Activated naive CD4-positive, alpha-beta T cell treated with anti-CD3 and anti-CD28 coated beads, Interleukin-2, amount 10 ng/mL, durations not matched to agents 7 days and 5 days (primary cell): ENCODE data around the gene SPECC1.
"Not testable (repeated sequence)": the region's sequence is repeated elsewhere in the genome, so short reads cannot be mapped to it uniquely, and the experiment has no call there.

Source experiments
- CTCF ChIA-PET: fragments of 350-600 bp; sonication (Branson Sonifier 250); formaldehyde crosslinking; loops from one replicate; lab custom pipeline; 2021; ENCODE audit warnings: antibody characterized with exemption; lab: Charles Lee
- DNase-seq: peaks from one replicate; pipeline ENCODE4 v3.0.0-alpha.2; 2020
- H3K27ac Mint-ChIP-seq: one replicate; pipeline ENCODE4 v1.8.0; 2021; ENCODE audit warnings: mild to moderate bottlenecking, moderate library complexity, mixed read lengths
- H3K27me3 Mint-ChIP-seq: one replicate; pipeline ENCODE4 v1.8.0; 2021; ENCODE audit warnings: mild to moderate bottlenecking, mixed read lengths
- H3K36me3 Mint-ChIP-seq: one replicate; pipeline ENCODE4 v1.8.0; 2021; ENCODE audit warnings: mixed read lengths
- H3K4me1 Mint-ChIP-seq: one replicate; pipeline ENCODE4 v1.8.0; 2021; ENCODE audit warnings: mixed read lengths
- H3K4me3 Mint-ChIP-seq: one replicate; pipeline ENCODE4 v1.8.0; 2021; ENCODE audit warnings: mild to moderate bottlenecking, moderate library complexity, mixed read lengths
- H3K9me3 Mint-ChIP-seq: one replicate; pipeline ENCODE4 v1.8.0; 2021; ENCODE audit warnings: mixed read lengths

The SPECC1 gene

DNA sequence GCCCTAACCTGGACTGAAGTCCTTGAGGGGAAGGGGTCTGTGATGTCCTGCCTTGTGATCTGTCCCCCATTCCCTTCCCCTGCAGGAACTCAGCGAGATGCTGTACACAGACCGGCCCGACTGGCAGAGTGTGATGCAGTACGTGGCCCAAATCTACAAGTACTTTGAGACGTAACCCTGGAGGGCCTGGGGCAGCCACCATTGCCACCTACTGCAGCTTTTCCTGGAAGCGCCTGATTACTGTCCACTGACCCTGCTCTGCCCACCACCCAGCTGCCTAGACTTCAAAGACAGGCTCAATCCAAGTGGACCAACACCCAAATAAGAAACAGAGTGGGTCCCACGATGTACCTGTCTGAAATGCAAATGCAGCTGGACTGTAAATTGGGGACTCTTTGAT lies 304.7 kb downstream of the SPECC1 start:
- no peak overlapping the region for H3K27ac Mint-ChIP-seq
- DNase-seq, result no peak
- H3K9me3 Mint-ChIP-seq, result peaks cover 2% of the 10 kb centered on the region
- H3K36me3 Mint-ChIP-seq, result peaks cover 3% of the 10 kb centered on the region
- H3K4me1 Mint-ChIP-seq, result no peaks in the 10 kb centered on the region
- CTCF ChIA-PET, result no interaction called here
- H3K27me3 Mint-ChIP-seq, result peaks cover 3% of the 10 kb centered on the region
- H3K4me3 Mint-ChIP-seq, result no peak overlapping the region

DNA sequence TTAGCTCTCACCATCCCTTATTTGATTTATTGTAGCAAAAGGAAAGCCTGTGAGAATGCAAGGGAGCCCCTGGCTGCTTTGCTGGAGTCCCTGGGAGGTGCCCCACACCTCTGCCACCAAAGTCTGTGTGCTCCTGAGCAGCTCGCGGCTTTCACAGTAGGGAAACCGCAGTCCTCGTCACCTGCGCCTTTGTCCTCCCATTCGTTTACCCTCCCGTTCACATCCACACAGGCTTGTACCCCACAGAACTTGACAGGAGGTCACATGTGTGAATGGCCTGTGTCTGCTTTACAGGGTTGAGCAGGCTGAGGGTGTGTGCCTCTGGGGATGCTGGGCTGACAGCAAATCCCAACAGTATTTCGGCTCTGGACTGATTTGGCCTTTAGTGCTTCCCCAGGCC lies 305.7 kb downstream of the SPECC1 start:
- CTCF ChIA-PET, result interaction anchor here (3.9 kb wide), 1 partner anchor 88 kb away, joined by 31 read pairs; no protein-coding TSS in a partner anchor
- DNase-seq, result no peak
- Mint-ChIP-seq H3K27me3 (peaks cover 5% of the 10 kb centered on the region), H3K36me3 (peaks cover 2% of the 10 kb centered on the region), H3K4me3 (no peak overlapping the region), H3K9me3 (no peaks in the 10 kb centered on the region), H3K4me1 (no peaks in the 10 kb centered on the region), H3K27ac (no peak overlapping the region)

DNA sequence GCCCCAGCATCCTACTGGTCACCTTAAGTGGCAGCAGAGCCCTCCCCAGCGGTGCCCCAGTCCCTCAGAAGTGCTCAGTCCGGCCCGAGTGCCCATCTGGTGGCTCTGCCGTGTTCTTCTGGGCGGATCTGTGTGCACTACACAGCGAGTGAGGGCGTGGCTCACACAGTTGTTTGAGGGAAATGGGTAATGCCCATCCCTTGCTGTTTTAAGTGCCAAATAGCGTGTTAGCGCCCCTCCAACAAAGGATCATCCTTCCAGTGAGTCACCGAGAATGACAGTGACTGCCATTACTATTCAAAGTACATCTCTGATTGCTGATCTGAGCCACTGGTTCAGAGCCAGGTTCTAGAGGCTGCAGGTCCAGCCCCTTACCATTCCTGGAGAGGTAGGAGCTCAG lies 306.2 kb downstream of the SPECC1 start:
- peaks cover 2% of the 10 kb centered on the region for H3K4me1 Mint-ChIP-seq
- CTCF ChIA-PET, result interaction anchor here (3.9 kb wide), 1 partner anchor 89 kb away, joined by 31 read pairs; no protein-coding TSS in a partner anchor

DNA sequence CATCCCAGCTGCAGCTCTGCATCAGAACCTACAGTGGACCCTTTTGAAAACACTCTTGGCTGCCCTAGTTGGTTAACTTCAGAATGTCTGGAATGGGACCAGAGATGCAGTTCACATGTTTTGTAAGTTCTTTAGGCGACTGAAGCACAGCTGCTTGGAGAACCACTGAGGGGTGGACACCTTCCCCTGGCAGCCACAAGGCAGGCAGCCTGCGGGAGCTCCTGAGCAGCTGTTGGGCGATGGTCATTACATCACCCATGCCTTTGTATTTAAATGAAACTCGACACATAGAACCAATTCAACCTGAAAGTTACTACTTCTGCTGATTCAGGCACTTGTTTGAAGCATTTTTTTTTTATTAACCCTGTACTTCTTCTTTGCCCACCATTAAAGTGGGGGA lies 306.7 kb downstream of the SPECC1 start:
- DNase-seq, result no peak
- CTCF ChIA-PET, result interaction anchor here (3.9 kb wide), 1 partner anchor 89 kb away, joined by 31 read pairs; no protein-coding TSS in a partner anchor
- H3K27me3 Mint-ChIP-seq, result peaks cover 9% of the 10 kb centered on the region
- peaks cover 2% of the 10 kb centered on the region for H3K36me3 Mint-ChIP-seq
- no peaks in the 10 kb centered on the region for H3K9me3 Mint-ChIP-seq
- peaks cover 4% of the 10 kb centered on the region for H3K4me1 Mint-ChIP-seq
- H3K4me3 Mint-ChIP-seq, result no peak overlapping the region
- H3K27ac Mint-ChIP-seq, result no peak overlapping the region

More for the DNA sequence above, 306.2 kb downstream of the SPECC1 start:
- no peak for DNase-seq
- Mint-ChIP-seq H3K27ac (no peak overlapping the region), H3K4me3 (no peak overlapping the region), H3K27me3 (peaks cover 7% of the 10 kb centered on the region), H3K9me3 (no peaks in the 10 kb centered on the region), H3K36me3 (peaks cover 2% of the 10 kb centered on the region)

DNA sequence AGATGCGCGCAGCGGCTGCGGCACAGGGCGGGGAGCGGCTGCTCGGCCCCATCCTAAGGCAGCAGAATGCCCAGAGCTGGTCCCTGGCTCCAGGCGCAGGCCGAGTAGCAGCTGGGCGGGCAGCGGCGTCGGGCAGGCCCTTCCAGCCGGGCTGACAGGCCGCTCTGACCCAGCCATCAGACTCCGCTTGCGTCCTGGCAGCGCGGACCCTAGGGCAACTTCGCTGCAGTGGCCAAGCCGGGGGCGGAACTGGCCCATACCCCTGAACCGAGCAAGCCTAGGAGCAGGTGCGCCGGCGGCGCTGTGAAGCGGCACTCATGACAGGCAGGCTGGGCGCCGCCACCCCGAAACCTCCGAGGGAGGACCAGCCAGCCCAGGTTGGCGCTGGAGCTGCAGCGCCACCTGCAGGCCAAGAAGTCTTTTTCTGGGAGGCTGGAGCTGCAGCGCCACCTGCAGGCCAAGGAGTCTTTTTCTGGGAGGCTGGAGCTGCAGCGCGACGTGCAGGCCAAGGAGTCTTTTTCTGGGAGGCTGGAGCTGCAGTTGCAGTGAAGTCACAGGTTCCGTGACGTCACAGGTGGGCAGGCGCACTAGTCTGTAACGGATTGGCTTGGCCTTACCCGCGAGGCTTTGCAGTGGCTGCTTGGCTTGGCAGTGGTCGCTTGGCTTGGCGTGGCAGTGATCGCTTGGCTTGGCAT lies 311.5 kb downstream of the SPECC1 start:
- not testable (repeated sequence) for H3K4me3 Mint-ChIP-seq

DNA sequence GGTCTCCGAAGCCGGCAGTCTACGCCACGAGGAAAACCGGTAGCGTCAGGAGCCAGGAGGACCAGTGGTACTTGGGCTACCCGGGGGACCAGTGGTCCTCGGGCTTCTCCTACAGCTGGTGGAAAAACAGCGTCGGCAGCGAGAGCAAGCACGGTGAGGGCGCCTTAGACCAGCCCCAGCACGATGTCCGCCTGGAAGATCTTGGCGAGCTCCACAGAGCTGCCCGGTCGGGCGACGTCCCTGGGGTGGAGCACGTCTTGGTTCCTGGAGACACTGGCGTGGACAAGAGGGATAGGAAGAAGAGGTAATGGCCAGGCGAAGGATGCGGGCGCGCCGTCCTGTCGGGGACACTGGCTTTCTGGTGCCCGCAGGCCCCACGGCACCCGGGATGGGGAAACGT lies 312.2 kb downstream of the SPECC1 start:
- CTCF ChIA-PET, result interaction anchor here (0.7 to 2.3 kb wide), 6 partner anchors 46 to 201 kb away, joined by 3 to 36 read pairs (median 7); no protein-coding TSS in a partner anchor
- H3K36me3 Mint-ChIP-seq, DNase-seq, H3K27ac Mint-ChIP-seq, H3K9me3 Mint-ChIP-seq, H3K4me3 Mint-ChIP-seq, H3K4me1 Mint-ChIP-seq: not testable (repeated sequence)
- H3K27me3 Mint-ChIP-seq, result peaks cover 17% of the 10 kb centered on the region

More for the DNA sequence above, 311.5 kb downstream of the SPECC1 start:
- not testable (repeated sequence) for H3K27ac Mint-ChIP-seq, H3K36me3 Mint-ChIP-seq, H3K4me1 Mint-ChIP-seq, H3K9me3 Mint-ChIP-seq
- H3K27me3 Mint-ChIP-seq, result peaks cover 17% of the 10 kb centered on the region
- peak; percentile 86 for DNase-seq
- CTCF ChIA-PET, result interaction anchor here (0.6 to 2.3 kb wide), 7 partner anchors 46 to 200 kb away, joined by 3 to 36 read pairs (median 5); no protein-coding TSS in a partner anchor

DNA sequence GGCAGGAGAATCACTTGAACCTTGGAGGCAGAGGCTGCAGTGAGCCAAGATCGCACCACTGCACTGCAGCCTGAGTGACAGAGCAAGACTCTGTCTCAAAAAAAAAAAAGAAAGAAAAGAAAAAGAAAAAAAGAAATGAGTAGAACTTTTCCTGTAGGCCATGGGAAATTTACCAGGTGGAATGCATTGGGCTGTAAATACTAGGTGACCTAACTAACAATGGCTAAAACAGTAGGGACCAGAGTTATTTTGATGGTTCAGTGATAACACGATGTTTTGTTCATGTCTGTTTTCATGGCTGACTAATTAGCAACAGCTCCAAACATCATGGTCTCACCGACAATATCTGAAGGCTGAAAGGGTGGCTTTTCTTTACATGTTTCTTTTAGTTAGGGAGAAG lies 318.6 kb downstream of the SPECC1 start:
- H3K9me3 Mint-ChIP-seq, DNase-seq, H3K4me1 Mint-ChIP-seq, H3K36me3 Mint-ChIP-seq, CTCF ChIA-PET, H3K27me3 Mint-ChIP-seq, H3K4me3 Mint-ChIP-seq: not testable (repeated sequence)
- peak overlapping the region; percentile 52 for H3K27ac Mint-ChIP-seq

DNA sequence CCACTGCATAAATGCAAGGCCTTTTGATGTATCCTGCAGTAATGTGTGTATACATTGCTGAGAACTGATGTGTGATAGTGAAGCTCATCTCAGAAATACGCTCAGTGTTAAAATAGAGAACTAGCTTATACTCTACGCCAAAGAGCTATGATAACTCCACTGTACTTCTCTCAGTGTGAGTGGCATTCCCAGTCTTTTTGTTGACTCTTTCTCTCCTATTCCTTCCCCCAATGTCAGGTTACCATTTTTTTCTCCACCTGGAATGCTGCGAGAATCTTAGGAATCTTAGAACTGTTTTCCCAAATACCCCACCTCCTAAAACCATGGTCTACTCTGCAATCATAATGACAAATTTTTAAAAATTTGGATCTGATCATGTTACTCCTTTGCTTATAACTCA lies 342.2 kb downstream of the SPECC1 start:
- DNase-seq, H3K4me1 Mint-ChIP-seq, H3K27ac Mint-ChIP-seq, CTCF ChIA-PET, H3K9me3 Mint-ChIP-seq, H3K27me3 Mint-ChIP-seq, H3K4me3 Mint-ChIP-seq, H3K36me3 Mint-ChIP-seq: not testable (repeated sequence)

DNA sequence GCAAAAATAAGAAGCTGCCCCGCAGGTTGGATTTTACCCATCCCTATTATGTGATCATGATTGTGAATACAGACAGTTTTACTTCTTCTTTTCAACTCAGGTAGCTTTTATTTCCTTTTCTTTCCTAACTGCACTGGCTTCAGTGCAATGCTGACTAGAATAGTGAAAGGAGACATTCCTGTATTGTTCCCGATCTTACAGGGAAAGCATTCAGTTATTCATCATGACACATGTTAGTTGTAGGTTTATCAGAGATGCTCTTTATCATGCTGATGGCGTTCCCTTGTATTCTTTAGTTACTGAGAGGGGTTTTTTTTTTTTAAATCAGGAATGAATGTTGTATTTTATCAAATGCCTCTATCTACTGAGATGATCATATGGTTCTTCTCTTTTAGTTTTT lies 343.4 kb downstream of the SPECC1 start:
- DNase-seq, H3K9me3 Mint-ChIP-seq, CTCF ChIA-PET, H3K4me1 Mint-ChIP-seq, H3K36me3 Mint-ChIP-seq, H3K27ac Mint-ChIP-seq, H3K27me3 Mint-ChIP-seq, H3K4me3 Mint-ChIP-seq: not testable (repeated sequence)

DNA sequence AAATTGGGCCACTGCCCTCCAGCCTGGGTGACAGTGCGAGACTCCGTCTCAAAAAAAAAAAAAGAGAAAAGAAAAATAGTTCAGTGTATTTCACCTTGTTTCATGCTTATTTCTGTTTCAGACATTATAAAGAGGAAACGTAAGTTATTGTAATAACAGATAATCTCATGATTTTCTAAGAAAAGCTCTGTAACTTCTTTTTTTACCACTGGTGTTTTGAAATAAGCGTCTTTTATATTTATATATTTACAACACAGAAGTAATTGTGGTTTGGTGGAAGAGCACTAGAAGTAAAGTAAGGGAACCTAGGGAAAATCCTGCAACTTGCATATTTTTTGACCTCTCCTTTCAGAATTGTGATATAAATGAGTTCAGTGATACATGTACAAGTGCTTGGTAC lies 354.7 kb downstream of the SPECC1 start:
- H3K4me3 Mint-ChIP-seq, H3K27ac Mint-ChIP-seq, H3K36me3 Mint-ChIP-seq, H3K9me3 Mint-ChIP-seq, H3K4me1 Mint-ChIP-seq, CTCF ChIA-PET, H3K27me3 Mint-ChIP-seq, DNase-seq: not testable (repeated sequence)
